Activated T-cell treated with anti-CD3 and anti-CD28 coated beads, Interleukin-2, amount 50 U/mL, for 4 hours (primary cell): Measurements from ENCODE around the gene DNM3. TPM values are rescaled to one million over a fixed set of nuclear protein-coding genes. Genes with fewer than 3 reads are reported as not detected.

Experiments
- ATAC-seq, 2 donors: fragments of 200-7000 bp; cut with Tn5 transposase; one replicate each; pipeline ENCODE4 v1.10.0; 2021
- DNase-seq: peaks from one replicate; pipeline ENCODE4 v3.0.0-alpha.2; 2020
- H3K27me3 Mint-ChIP-seq: one replicate; pipeline ENCODE4 v1.8.0; 2021; ENCODE audit warnings: low read depth, mixed read lengths
- H3K36me3 Mint-ChIP-seq: one replicate; pipeline ENCODE4 v1.8.0; 2022; ENCODE audit warnings: mixed read lengths; ENCODE audit not compliant: insufficient read depth
- H3K4me1 Mint-ChIP-seq: one replicate; pipeline ENCODE4 v1.8.0; 2021; ENCODE audit warnings: low read depth, mixed read lengths
- H3K4me3 Mint-ChIP-seq: one replicate; pipeline ENCODE4 v1.8.0; 2021; ENCODE audit warnings: mild to moderate bottlenecking, moderate library complexity, mixed read lengths
- H3K9me3 Mint-ChIP-seq: one replicate; pipeline ENCODE4 v1.8.0; 2021; ENCODE audit warnings: mixed read lengths
- total RNA-seq, 3 donors: library from RNA; stranded (reverse); gene quantifications; one replicate each; pipeline ENCODE4 v1.2.1, GENCODE V29; 2021

Gene DNM3
- total RNA-seq, 3 donors from 2014 or later = 0.35 to 0.58 (median 0.38) TPM

- H3K4me3 Mint-ChIP-seq = no peak overlapping the region
- H3K36me3 Mint-ChIP-seq = no peaks in the 10 kb centered on the region
- H3K9me3 Mint-ChIP-seq = no peaks in the 10 kb centered on the region
- no peaks in the 10 kb centered on the region for H3K4me1 Mint-ChIP-seq
- no peaks in the 10 kb centered on the region for H3K27me3 Mint-ChIP-seq
- DNase-seq (no peak), ATAC-seq (no peak)
Measured at GRCh38 chr1:171969813-171970212, 128.5 kb downstream of the DNM3 start.

GRCh38 chr1:171972846-171973245 lies 131.5 kb downstream of the DNM3 start:
- no peaks in the 10 kb centered on the region for H3K9me3 Mint-ChIP-seq
- DNase-seq (no peak), ATAC-seq (no peak)
- H3K4me3 Mint-ChIP-seq = no peak overlapping the region
- H3K36me3 Mint-ChIP-seq = no peaks in the 10 kb centered on the region
- H3K4me1 Mint-ChIP-seq = no peaks in the 10 kb centered on the region
- H3K27me3 Mint-ChIP-seq = no peaks in the 10 kb centered on the region

- H3K9me3 Mint-ChIP-seq = no peaks in the 10 kb centered on the region
- no peak for ATAC-seq
- DNase-seq = no peak
- no peaks in the 10 kb centered on the region for H3K4me1 Mint-ChIP-seq
- no peaks in the 10 kb centered on the region for H3K27me3 Mint-ChIP-seq
- no peaks in the 10 kb centered on the region for H3K36me3 Mint-ChIP-seq
- no peak overlapping the region for H3K4me3 Mint-ChIP-seq
Measured at GRCh38 chr1:171973421-171973820, 132.1 kb downstream of the DNM3 start.

GRCh38 chr1:171981303-171981702 lies 140.0 kb downstream of the DNM3 start:
- Mint-ChIP-seq H3K4me1 (no peaks in the 10 kb centered on the region), H3K4me3 (no peak overlapping the region), H3K9me3 (no peaks in the 10 kb centered on the region), H3K27me3 (no peaks in the 10 kb centered on the region), H3K36me3 (no peaks in the 10 kb centered on the region)
- ATAC-seq = no peak
- no peak for DNase-seq

GRCh38 chr1:171983584-171983983 lies 142.3 kb downstream of the DNM3 start:
- Mint-ChIP-seq H3K36me3 (no peaks in the 10 kb centered on the region), H3K9me3 (no peaks in the 10 kb centered on the region), H3K4me3 (no peak overlapping the region), H3K27me3 (no peaks in the 10 kb centered on the region), H3K4me1 (no peaks in the 10 kb centered on the region)
- ATAC-seq = no peak
- DNase-seq = no peak

- H3K4me3 Mint-ChIP-seq = no peak overlapping the region
- no peaks in the 10 kb centered on the region for H3K9me3 Mint-ChIP-seq
- ATAC-seq (no peak), DNase-seq (no peak)
- H3K4me1 Mint-ChIP-seq = no peaks in the 10 kb centered on the region
- no peaks in the 10 kb centered on the region for H3K36me3 Mint-ChIP-seq
- H3K27me3 Mint-ChIP-seq = no peaks in the 10 kb centered on the region
Measured at GRCh38 chr1:171984262-171984661, 143.0 kb downstream of the DNM3 start.

- no peaks in the 10 kb centered on the region for H3K36me3 Mint-ChIP-seq
Measured at GRCh38 chr1:171984850-171985485, 143.7 kb downstream of the DNM3 start.

GRCh38 chr1:171985639-171986038 lies 144.3 kb downstream of the DNM3 start:
- no peaks in the 10 kb centered on the region for H3K9me3 Mint-ChIP-seq
- no peaks in the 10 kb centered on the region for H3K4me1 Mint-ChIP-seq
- DNase-seq (no peak), ATAC-seq (no peak)
- H3K36me3 Mint-ChIP-seq = no peaks in the 10 kb centered on the region
- no peak overlapping the region for H3K4me3 Mint-ChIP-seq
- no peaks in the 10 kb centered on the region for H3K27me3 Mint-ChIP-seq

More at GRCh38 chr1:171984850-171985485, 143.7 kb downstream of the DNM3 start:
- H3K4me1 Mint-ChIP-seq = no peaks in the 10 kb centered on the region
- DNase-seq (no peak), ATAC-seq (no peak)
- H3K9me3 Mint-ChIP-seq = no peaks in the 10 kb centered on the region
- no peak overlapping the region for H3K4me3 Mint-ChIP-seq
- no peaks in the 10 kb centered on the region for H3K27me3 Mint-ChIP-seq

GRCh38 chr1:171988243-171988885 lies 147.1 kb downstream of the DNM3 start:
- Mint-ChIP-seq H3K27me3 (no peaks in the 10 kb centered on the region), H3K9me3 (no peaks in the 10 kb centered on the region), H3K4me1 (no peaks in the 10 kb centered on the region), H3K4me3 (no peak overlapping the region), H3K36me3 (no peaks in the 10 kb centered on the region)
- no peak for ATAC-seq
- DNase-seq = no peak

GRCh38 chr1:171990371-171990770 lies 149.1 kb downstream of the DNM3 start:
- Mint-ChIP-seq H3K27me3 (no peaks in the 10 kb centered on the region), H3K4me3 (no peak overlapping the region), H3K4me1 (no peaks in the 10 kb centered on the region), H3K9me3 (no peaks in the 10 kb centered on the region), H3K36me3 (no peaks in the 10 kb centered on the region)
- ATAC-seq (no peak), DNase-seq (no peak)

- Mint-ChIP-seq H3K9me3 (no peaks in the 10 kb centered on the region), H3K4me3 (no peak overlapping the region), H3K4me1 (no peaks in the 10 kb centered on the region), H3K27me3 (no peaks in the 10 kb centered on the region), H3K36me3 (no peaks in the 10 kb centered on the region)
- ATAC-seq (no peak), DNase-seq (no peak)
Measured at GRCh38 chr1:171994293-171994692, 153.0 kb downstream of the DNM3 start.

- no peaks in the 10 kb centered on the region for H3K27me3 Mint-ChIP-seq
- ATAC-seq = no peak
- no peak overlapping the region for H3K4me3 Mint-ChIP-seq
- H3K36me3 Mint-ChIP-seq = no peaks in the 10 kb centered on the region
- H3K4me1 Mint-ChIP-seq = no peaks in the 10 kb centered on the region
- DNase-seq = no peak
- H3K9me3 Mint-ChIP-seq = no peaks in the 10 kb centered on the region
Measured at GRCh38 chr1:171995573-171995972, 154.3 kb downstream of the DNM3 start.

GRCh38 chr1:171997936-171998335 lies 156.6 kb downstream of the DNM3 start:
- ATAC-seq (no peak), DNase-seq (no peak)

GRCh38 chr1:171998711-171999110 lies 157.4 kb downstream of the DNM3 start:
- Mint-ChIP-seq H3K9me3 (no peaks in the 10 kb centered on the region), H3K36me3 (no peaks in the 10 kb centered on the region), H3K4me1 (no peaks in the 10 kb centered on the region), H3K27me3 (no peaks in the 10 kb centered on the region), H3K4me3 (no peak overlapping the region)
- ATAC-seq = no peak
- DNase-seq = no peak

More at GRCh38 chr1:171997936-171998335, 156.6 kb downstream of the DNM3 start:
- H3K4me1 Mint-ChIP-seq = no peaks in the 10 kb centered on the region
- H3K27me3 Mint-ChIP-seq = no peaks in the 10 kb centered on the region
- no peaks in the 10 kb centered on the region for H3K36me3 Mint-ChIP-seq
- no peak overlapping the region for H3K4me3 Mint-ChIP-seq
- no peaks in the 10 kb centered on the region for H3K9me3 Mint-ChIP-seq

GRCh38 chr1:171999756-172000155 lies 158.5 kb downstream of the DNM3 start:
- H3K27me3 Mint-ChIP-seq = no peaks in the 10 kb centered on the region
- peaks cover 2% of the 10 kb centered on the region for H3K4me1 Mint-ChIP-seq
- no peaks in the 10 kb centered on the region for H3K36me3 Mint-ChIP-seq
- H3K4me3 Mint-ChIP-seq = no peak overlapping the region
- DNase-seq (no peak), ATAC-seq (no peak)
- no peaks in the 10 kb centered on the region for H3K9me3 Mint-ChIP-seq
